ENCODE results near the gene SIM2.

GRCh38 chr21:36703626-36704280 lies 4.8 kb downstream of the SIM2 start:
- no peak for TF ChIP-seq CTCF (IDR thresholded peaks at IDR 0.05)
- no peak for TF ChIP-seq POLR2A (IDR thresholded peaks at IDR 0.05)
